Subcutaneous adipose tissue (tissue), 4 donors: ENCODE data around the gene TAS2R9. TPM values are rescaled to one million over a fixed set of nuclear protein-coding genes. Genes with fewer than 3 reads are reported as not detected.

Source experiments
- CTCF ChIP-seq: fragments of 450-650 bp; IDR thresholded peaks from one replicate; pipeline ENCODE4 v1.5.1; 2016; ENCODE audit warnings: low read depth, mild to moderate bottlenecking, control low read depth, antibody characterized with exemption, moderate library complexity
- total RNA-seq, 4 donors: library from RNA; depleted of rRNA; stranded (reverse); fragments of >200 nt; gene quantifications; one replicate each; pipeline ENCODE4 v1.1.0, GENCODE V29; 2016

The TAS2R9 gene
- total RNA-seq, 4 donors from 2014 or later: not detected

DNA sequence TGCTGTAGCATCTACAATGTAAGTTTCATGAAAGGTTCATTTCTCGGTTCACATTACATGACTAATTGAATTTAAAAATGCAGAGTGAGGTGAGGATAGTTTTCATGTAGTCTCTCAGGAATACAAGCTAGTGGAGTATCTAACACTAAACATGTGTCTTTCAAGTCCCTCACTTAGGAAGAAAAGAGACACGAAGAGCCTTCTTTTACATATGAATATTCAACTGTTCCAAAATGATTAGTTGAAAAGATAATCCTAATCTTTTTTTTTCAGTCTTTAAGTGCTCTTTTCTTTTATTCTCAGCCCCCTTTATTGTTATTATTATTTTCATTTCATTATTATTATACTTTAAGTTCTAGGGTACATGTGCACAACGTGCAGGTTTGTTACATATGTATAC, 28.5 kb upstream of the TAS2R9 start:
- TF ChIP-seq CTCF: no peak

DNA sequence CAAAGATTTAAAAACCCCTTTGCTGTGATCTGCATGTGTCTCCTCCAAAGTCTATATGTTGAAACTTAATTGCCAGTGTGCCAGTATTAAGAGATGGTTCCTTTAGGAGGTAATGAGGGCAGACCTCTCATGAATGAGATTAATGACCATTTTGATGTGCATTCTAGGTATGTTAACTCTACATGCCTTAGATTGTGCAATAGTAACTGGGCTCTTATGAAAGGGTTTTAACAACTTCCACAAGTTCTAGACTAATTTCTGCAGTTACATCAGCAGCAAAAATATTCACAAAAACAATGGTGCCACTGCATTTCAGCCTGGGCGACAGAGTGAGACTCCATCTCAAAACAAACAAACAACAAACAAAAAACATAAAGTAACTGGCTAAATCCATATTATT, 20.0 kb upstream of the TAS2R9 start:
- no peak for TF ChIP-seq CTCF

GRCh38 chr12:10826258-10826657, 16.3 kb upstream of the TAS2R9 start, which contains the start of gene TAS2R10:
TAS2R10 (minus strand) TSS chr12:10826358; CDS start chr12:10826269, 89 bp downstream.
- no peak for TF ChIP-seq CTCF

DNA sequence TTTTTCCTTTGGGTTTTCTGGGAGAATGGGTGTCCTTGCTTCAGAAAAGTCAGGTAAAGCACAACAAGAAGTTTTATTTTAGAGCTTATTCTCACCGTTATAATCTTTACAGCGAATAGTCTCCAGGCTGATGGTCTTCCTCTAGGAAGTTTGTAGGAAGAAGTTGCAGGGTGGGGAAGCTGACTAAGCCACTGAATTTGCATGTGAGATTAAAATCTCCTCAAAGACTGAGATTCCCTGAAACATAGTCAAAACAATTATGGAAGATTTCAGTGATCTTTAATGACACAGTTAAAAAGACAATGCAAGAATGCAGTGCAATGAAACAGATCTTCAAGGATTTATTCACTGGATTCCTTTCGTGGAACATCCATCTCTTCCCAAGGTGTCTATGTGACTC, 15.0 kb upstream of the TAS2R9 start:
- TF ChIP-seq CTCF: no peak

DNA sequence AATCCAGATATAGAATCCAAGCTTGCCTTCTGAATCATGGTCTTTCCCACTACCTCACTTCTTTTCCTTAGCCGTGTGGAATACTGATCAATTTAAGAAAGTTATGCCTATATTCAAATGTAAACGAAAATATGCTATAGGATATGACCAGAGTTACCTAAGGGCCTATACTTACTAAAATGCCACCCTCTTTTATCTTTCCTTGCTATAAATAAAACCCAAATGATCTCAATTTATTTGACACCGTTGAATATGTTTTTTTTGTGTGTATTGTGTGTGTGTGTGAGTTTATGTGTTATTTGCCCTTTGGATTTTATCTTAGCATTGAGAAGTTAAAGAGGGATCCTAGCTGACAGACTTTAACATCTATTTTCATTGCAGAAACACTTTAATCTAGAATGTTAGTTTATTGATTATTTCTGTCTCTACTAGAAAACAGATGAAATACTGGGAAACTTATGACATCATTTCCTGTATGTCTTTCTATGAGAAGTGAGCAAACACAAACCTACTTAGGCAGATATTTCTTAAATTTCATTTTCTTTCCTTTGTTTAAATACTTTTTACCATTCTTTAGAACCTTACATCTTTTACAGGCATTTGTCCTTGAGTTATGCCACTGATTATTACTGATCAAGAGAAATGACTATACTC, 2.0 kb upstream of the TAS2R9 start:
- TF ChIP-seq CTCF: no peak

- no peak for TF ChIP-seq CTCF
Measured at GRCh38 chr12:10807186-10807585, 2.8 kb downstream of the TAS2R9 start, which contains the start of gene TAS2R8. TAS2R8 (minus strand) TSS chr12:10807286; CDS start chr12:10806980, 306 bp downstream.

DNA sequence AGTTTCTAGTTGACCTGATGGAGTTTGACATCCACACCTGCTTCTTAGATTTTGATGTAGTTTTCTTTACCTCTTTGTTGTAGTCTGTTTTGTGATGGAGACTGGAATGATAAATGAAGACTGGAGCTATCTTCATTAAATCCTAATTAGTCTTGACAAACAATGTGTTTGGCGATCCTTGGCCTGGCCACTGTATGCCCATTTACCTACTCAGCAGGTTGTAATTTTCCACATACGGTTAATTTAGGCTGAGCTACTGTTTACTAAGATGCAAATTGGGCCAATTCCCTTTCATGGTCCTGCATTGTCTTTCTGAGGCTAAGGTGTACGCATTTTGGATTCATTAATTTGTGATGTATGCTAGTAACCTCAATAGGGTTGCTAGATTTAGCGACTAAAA, 7.4 kb downstream of the TAS2R9 start, which contains the start of gene TAS2R7:
TSS of gene TAS2R7 (minus strand) at position 41 of the 400 bp plus-strand sequence. CDS start 57 bp downstream, outside the sequence.
- no peak for TF ChIP-seq CTCF
